Keratinocyte (primary cell): Measurements from ENCODE around the gene KATNB1. TPM values are rescaled to one million over a fixed set of nuclear protein-coding genes. Genes with fewer than 3 reads are reported as not detected.

Source experiments
- DNase-seq: peaks from one replicate; pipeline ENCODE4 v3.0.0-alpha.2; 2011; ENCODE audit warnings: low read depth, missing footprints, low spot score
- FAIRE-seq: peaks from 2 replicates; lab custom pipeline; 2011; peaks lifted over from hg19 to GRCh38; lab: Jason Lieb, UNC
- H2AFZ ChIP-seq: 2 replicates; pipeline ENCODE4 v1.6.0; 2012; ENCODE audit warnings: low read length, control low read depth, inconsistent platforms; ENCODE audit not compliant: control insufficient read depth
- H3K27ac ChIP-seq: 2 replicates; pipeline ENCODE4 v1.5.1; 2011; ENCODE audit warnings: low read length; ENCODE audit not compliant: control insufficient read depth, insufficient read depth
- H3K27me3 ChIP-seq: 3 replicates; pipeline ENCODE4 v1.6.0; 2011; ENCODE audit warnings: low read length; ENCODE audit not compliant: control insufficient read depth, insufficient read depth; ENCODE audit errors: extremely low read depth
- H3K36me3 ChIP-seq, 2 experiments: 2 replicates in 1 of 2; 3 replicates in 1 of 2; pipeline ENCODE4 v1.5.1; 2011; ENCODE audit warnings: low read length in 2 of 2, mild to moderate bottlenecking in 1 of 2; ENCODE audit not compliant: control insufficient read depth in 2 of 2, insufficient read depth in 2 of 2; ENCODE audit errors: extremely low read depth in 1 of 2
- H3K4me1 ChIP-seq: 3 replicates; pipeline ENCODE4 v1.5.1; 2011; ENCODE audit warnings: low read length; ENCODE audit not compliant: control insufficient read depth, insufficient read depth; ENCODE audit errors: extremely low read depth
- H3K4me2 ChIP-seq: 3 replicates; pipeline ENCODE4 v1.6.0; 2011; ENCODE audit warnings: low read depth, low read length; ENCODE audit not compliant: control insufficient read depth, insufficient read depth; ENCODE audit errors: extremely low read depth
- H3K4me3 ChIP-seq, 3 experiments: fragments of 200-600 bp in 1 of 3; sonication (generic) in 1 of 3; 2 replicates in 2 of 3; 3 replicates in 1 of 3; pipeline ENCODE4 v1.5.1; 2011 to 2016; ENCODE audit warnings: low read length in 3 of 3, mild to moderate bottlenecking in 3 of 3, control low read depth in 2 of 3, inconsistent platforms in 1 of 3, low read depth in 1 of 3, mixed read lengths in 1 of 3, mixed run types in 1 of 3, moderate library complexity in 1 of 3; ENCODE audit not compliant: control insufficient read depth in 2 of 3, insufficient read depth in 2 of 3; ENCODE audit errors: extremely low read depth in 1 of 3
- H3K79me2 ChIP-seq: 2 replicates; pipeline ENCODE4 v1.6.0; 2012; ENCODE audit warnings: low read length; ENCODE audit not compliant: control insufficient read depth, insufficient read depth
- H3K9ac ChIP-seq: 3 replicates; pipeline ENCODE4 v1.6.0; 2011; ENCODE audit warnings: low read length; ENCODE audit not compliant: control insufficient read depth, insufficient read depth; ENCODE audit errors: extremely low read depth
- H3K9me1 ChIP-seq: 3 replicates; pipeline ENCODE4 v1.6.0; 2011; ENCODE audit warnings: low read length; ENCODE audit not compliant: control insufficient read depth, insufficient read depth; ENCODE audit errors: extremely low read depth
- H3K9me3 ChIP-seq: 2 replicates; pipeline ENCODE4 v1.5.1; 2012; ENCODE audit warnings: low read depth, low read length; ENCODE audit not compliant: control insufficient read depth
- H4K20me1 ChIP-seq: 3 replicates; pipeline ENCODE4 v1.6.0; 2011; ENCODE audit warnings: low read length; ENCODE audit not compliant: control insufficient read depth, insufficient read depth; ENCODE audit errors: extremely low read depth
- EZH2 ChIP-seq: IDR thresholded peaks from one replicate; pipeline ENCODE4 v1.6.1; 2012; ENCODE audit warnings: inconsistent platforms, mild to moderate bottlenecking, low read length, moderate library complexity
- dilution Hi-C: fragments of 300-500 bp; cut with MboI; formaldehyde crosslinking; loops from one replicate; pipeline ENCODE4 v1.7.0; 2020; ENCODE audit warnings: low sequenced_read_pairs; ENCODE audit not compliant: extremely low pct_ligation_motif_present
- polyA plus RNA-seq, 5 experiments: library from polyadenylated mRNA; depleted of rRNA in 3 of 5; stranded (reverse) in 3 of 5; stranded (forward) in 1 of 5; unstranded in 1 of 5; fragments of >200 nt; gene quantifications; 1 replicate in 1 of 5; 2 replicates in 3 of 5; 3 replicates in 1 of 5; pipeline versions ENCODE4 v1.2.1 to v1.2.3, GENCODE V29; 2011 to 2012; ENCODE audit warnings: missing spikeins in 2 of 5, low read depth in 1 of 5, low replicate concordance in 1 of 5
- TF ChIP-seq, protein P1 (sequence below), 3 experiments: IDR thresholded peaks in 1 of 3; conservative IDR thresholded peaks in 1 of 3; optimal IDR thresholded peaks in 1 of 3; 2 replicates in 2 of 3; 3 replicates in 1 of 3; pipeline versions ENCODE3 to v1.5.1; 2011; ENCODE audit warnings: low read length in 3 of 3, mild to moderate bottlenecking in 3 of 3, moderate library complexity in 2 of 3, control low read depth in 1 of 3, inconsistent platforms in 1 of 3; ENCODE audit not compliant: insufficient read depth in 2 of 3; ENCODE audit errors: extremely low read depth in 1 of 3

KATNB1 gene
- polyA plus RNA-seq, 1 donor (not counting 4 experiments of a cell fraction or from before 2014, with no cell fraction given), result 18.9 TPM

DNA sequence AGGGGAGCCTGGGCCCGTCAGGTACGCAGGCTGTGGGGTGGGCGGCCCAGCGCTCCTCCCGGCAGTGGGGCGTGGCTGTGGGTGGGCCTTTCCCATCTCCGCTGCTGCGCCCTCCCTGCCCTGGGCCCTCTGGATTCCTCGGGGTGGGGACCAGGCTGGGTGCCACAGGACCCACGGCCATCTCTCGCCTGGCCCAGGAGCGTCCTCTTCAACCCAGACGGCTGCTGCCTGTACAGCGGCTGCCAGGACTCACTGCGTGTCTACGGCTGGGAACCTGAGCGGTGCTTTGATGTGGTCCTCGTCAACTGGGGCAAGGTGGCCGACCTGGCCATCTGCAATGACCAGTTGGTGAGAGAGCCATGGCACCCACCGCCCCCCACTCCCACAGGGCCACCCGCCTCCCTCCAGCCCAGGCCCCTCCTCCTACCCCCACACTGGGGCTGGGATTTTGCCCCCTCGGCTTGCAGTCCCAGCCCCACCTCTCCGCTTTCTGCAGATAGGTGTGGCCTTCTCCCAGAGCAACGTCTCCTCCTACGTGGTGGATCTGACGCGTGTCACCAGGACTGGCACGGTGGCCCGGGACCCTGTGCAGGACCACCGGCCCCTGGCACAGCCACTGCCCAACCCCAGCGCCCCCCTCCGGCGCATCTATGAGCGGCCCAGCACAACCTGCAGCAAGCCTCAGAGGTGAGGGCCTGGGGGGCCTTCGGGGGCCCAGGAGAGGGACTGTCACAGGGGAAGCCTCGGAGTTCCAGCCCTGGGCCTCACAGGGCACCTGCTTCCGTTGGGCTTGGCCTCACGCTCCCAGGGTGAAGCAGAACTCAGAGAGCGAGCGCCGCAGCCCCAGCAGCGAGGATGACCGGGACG, 17.2 kb downstream of the KATNB1 start:
- no peak for TF ChIP-seq EZH2
- TF ChIP-seq, protein P1, sequence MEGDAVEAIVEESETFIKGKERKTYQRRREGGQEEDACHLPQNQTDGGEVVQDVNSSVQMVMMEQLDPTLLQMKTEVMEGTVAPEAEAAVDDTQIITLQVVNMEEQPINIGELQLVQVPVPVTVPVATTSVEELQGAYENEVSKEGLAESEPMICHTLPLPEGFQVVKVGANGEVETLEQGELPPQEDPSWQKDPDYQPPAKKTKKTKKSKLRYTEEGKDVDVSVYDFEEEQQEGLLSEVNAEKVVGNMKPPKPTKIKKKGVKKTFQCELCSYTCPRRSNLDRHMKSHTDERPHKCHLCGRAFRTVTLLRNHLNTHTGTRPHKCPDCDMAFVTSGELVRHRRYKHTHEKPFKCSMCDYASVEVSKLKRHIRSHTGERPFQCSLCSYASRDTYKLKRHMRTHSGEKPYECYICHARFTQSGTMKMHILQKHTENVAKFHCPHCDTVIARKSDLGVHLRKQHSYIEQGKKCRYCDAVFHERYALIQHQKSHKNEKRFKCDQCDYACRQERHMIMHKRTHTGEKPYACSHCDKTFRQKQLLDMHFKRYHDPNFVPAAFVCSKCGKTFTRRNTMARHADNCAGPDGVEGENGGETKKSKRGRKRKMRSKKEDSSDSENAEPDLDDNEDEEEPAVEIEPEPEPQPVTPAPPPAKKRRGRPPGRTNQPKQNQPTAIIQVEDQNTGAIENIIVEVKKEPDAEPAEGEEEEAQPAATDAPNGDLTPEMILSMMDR (optimal IDR thresholded peaks at IDR 0.05 in 1 of 3, IDR thresholded peaks at IDR 0.05 in 1 of 3, conservative IDR thresholded peaks at IDR 0.05 in 1 of 3; ENCODE audit: extremely low read depth in 1 of 3, insufficient read depth in 2 of 3, low read length in 3 of 3), result no peak

DNA sequence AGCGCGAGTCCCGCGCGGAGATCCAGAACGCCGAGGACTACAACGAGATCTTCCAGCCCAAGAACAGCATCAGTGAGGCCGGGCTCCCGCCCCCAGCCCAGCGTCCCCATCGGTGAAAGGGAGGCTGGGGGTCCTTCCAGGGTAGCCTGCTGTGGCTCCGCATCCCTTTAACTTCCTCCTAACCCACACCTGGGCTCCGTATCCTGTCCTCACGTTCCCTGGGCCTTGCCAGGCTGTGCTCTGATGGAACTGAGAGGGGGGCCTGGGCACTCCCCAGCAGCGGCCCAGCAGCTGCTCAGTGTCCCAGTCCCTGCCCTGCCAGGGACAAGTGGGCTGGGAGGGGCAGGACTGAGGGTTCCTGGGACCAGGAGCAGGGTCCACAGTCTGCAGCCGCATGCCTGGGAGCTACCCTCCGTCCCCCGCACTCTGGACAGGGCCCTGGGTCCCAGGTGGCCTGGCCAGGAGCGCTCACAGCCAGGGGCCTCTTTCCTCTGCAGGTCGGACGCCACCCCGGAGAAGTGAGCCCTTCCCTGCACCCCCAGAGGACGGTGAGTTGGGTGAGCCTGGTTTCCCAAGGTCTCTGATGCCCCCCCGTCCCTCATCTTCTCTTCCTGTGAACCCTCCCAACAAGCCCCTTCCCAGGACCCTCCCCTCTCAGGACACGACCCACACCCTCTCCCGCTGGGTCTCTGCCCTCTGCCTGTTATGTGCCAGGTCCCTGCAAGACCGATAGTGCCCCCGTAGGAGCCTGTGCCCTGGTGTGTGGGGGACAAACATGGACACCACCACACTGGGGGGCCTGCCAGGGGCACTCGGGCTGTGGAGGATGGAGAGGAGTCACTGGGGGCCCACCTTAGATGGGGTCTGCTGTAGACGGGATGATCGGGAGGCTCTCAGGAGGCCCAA, 18.1 kb downstream of the KATNB1 start:
- FAIRE-seq (no peak), DNase-seq (no peak)
- dilution Hi-C loops, result no loop called here
- no peak overlapping the region for H3K4me3 ChIP-seq
- H3K4me1 ChIP-seq, result no peaks in the 10 kb centered on the region
- H3K9ac ChIP-seq, result no peak overlapping the region
- TF ChIP-seq, protein P1 (optimal IDR thresholded peaks at IDR 0.05 in 1 of 3, IDR thresholded peaks at IDR 0.05 in 1 of 3, conservative IDR thresholded peaks at IDR 0.05 in 1 of 3; ENCODE audit: extremely low read depth in 1 of 3, insufficient read depth in 2 of 3, low read length in 3 of 3), result no peak
- no peak for TF ChIP-seq EZH2
- no peaks in the 10 kb centered on the region for H3K9me3 ChIP-seq
- H3K36me3 ChIP-seq, result peaks cover 5 to 20% of the 10 kb centered on the region in 2 experiments
- no peaks in the 10 kb centered on the region for H3K27me3 ChIP-seq
- no peak overlapping the region for H3K4me2 ChIP-seq
- H2AFZ ChIP-seq, result no peak overlapping the region
- peaks cover 6% of the 10 kb centered on the region for H4K20me1 ChIP-seq
- no peak overlapping the region for H3K27ac ChIP-seq
- no peaks in the 10 kb centered on the region for H3K79me2 ChIP-seq
- no peaks in the 10 kb centered on the region for H3K9me1 ChIP-seq

More for the DNA sequence above, 17.2 kb downstream of the KATNB1 start:
- Histone ChIP-seq H3K9ac (no peak overlapping the region), H3K27ac (no peak overlapping the region), H3K36me3 (peaks cover 5 to 22% of the 10 kb centered on the region in 2 experiments), H3K9me1 (no peaks in the 10 kb centered on the region), H3K4me1 (no peaks in the 10 kb centered on the region), H4K20me1 (peaks cover 6% of the 10 kb centered on the region), H3K27me3 (no peaks in the 10 kb centered on the region), H3K9me3 (no peaks in the 10 kb centered on the region), H2AFZ (no peak overlapping the region), H3K4me2 (no peak overlapping the region), H3K79me2 (no peaks in the 10 kb centered on the region), H3K4me3 (no peak overlapping the region)
- dilution Hi-C loops, result no loop called here
- DNase-seq (no peak), FAIRE-seq (no peak)
